ENCODE data around the gene STXBP6.

The STXBP6 gene

DNA sequence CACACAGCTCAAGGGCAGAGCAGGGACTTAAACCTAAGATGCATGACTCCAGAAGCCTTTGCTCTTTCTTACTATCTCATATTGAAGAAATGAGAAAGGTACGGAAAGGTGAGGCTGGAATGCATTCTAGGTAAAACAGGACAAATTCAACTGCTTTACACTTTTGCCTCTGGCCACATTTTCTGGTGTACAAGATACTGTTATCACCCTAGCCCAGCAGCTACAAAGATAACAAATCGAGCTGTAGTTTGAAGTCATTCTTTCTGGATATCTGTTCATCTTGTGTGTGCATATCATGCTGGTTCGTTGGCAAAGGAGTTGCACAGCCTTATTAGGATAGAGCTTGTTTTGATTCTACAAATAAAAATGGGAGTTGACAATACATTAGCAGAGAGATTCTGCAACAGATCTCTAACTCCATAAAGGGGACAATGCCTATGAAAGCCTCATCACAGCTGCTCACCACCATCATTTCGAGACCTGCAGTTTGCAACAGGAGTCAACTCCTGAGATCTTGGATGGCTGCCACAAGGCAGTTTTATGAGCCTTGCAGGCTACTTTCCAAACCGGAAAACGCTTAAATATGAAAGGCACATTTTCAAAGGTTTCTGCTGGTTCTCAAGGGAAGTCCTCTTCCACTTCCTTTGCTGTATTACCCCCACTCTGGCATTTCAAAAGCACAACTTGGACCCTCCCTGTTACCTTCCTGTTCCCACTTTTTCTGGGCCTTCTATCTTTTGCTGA, 64.9 kb downstream of the STXBP6 start:
- no peaks in the 10 kb centered on the region for H3K9me3 ChIP-seq (ENCODE audit: severe bottlenecking)
- no peak for DNase-seq (ENCODE audit: low spot score)
- H3K36me3 ChIP-seq (ENCODE audit: low read depth): no peaks in the 10 kb centered on the region
- ATAC-seq (ENCODE audit: low read depth): no peak
- TF ChIP-seq, protein P1, sequence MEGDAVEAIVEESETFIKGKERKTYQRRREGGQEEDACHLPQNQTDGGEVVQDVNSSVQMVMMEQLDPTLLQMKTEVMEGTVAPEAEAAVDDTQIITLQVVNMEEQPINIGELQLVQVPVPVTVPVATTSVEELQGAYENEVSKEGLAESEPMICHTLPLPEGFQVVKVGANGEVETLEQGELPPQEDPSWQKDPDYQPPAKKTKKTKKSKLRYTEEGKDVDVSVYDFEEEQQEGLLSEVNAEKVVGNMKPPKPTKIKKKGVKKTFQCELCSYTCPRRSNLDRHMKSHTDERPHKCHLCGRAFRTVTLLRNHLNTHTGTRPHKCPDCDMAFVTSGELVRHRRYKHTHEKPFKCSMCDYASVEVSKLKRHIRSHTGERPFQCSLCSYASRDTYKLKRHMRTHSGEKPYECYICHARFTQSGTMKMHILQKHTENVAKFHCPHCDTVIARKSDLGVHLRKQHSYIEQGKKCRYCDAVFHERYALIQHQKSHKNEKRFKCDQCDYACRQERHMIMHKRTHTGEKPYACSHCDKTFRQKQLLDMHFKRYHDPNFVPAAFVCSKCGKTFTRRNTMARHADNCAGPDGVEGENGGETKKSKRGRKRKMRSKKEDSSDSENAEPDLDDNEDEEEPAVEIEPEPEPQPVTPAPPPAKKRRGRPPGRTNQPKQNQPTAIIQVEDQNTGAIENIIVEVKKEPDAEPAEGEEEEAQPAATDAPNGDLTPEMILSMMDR (IDR thresholded peaks at IDR 0.05; ENCODE audit: poor library complexity, severe bottlenecking): no peak
- H3K27ac ChIP-seq (ENCODE audit: poor library complexity, severe bottlenecking): no peak overlapping the region
- H3K4me3 ChIP-seq (ENCODE audit: severe bottlenecking): no peak overlapping the region
- H3K27me3 ChIP-seq (ENCODE audit: insufficient read depth, poor library complexity, severe bottlenecking): peaks cover 17% of the 10 kb centered on the region
- H3K4me1 ChIP-seq (ENCODE audit: insufficient read depth, poor library complexity, severe bottlenecking): no peaks in the 10 kb centered on the region

DNA sequence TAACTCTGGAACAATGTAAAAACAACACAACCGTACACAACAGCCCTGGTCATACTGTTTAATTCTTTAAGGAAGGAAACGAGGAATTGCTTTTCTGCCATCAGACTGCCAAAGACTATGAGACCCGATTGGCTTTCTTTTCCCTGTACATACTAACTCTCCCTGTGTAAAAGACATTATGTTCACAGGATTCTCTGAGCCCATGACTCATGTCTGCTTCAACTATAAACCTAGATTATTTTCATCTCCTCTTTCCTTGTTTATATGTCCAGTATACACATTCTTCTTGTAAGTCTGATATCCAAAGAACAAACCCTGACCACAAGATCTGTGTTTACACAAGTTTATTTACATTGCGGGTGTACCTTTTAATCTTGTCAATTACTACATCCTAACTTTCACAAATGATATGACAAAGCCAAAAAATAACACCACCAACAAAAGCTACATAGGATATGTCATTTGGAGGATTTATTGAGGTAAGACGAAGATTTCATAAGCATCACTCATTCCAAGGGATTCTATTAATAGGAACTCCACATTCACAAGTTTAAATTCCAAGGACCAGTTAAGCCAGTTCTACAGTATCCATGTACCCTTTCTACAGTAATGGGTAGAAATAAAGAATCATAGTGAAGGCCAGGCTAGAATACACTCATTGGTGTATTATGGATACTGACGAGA, 67.3 kb downstream of the STXBP6 start:
- no peaks in the 10 kb centered on the region for H3K4me1 ChIP-seq (ENCODE audit: insufficient read depth, poor library complexity, severe bottlenecking)
- no peak overlapping the region for H3K27ac ChIP-seq (ENCODE audit: poor library complexity, severe bottlenecking)
- no peaks in the 10 kb centered on the region for H3K36me3 ChIP-seq (ENCODE audit: low read depth)
- TF ChIP-seq, protein P1 (IDR thresholded peaks at IDR 0.05; ENCODE audit: poor library complexity, severe bottlenecking): no peak
- H3K9me3 ChIP-seq (ENCODE audit: severe bottlenecking): no peaks in the 10 kb centered on the region
- DNase-seq (ENCODE audit: low spot score): no peak
- ATAC-seq (ENCODE audit: low read depth): peak; percentile 82
- H3K27me3 ChIP-seq (ENCODE audit: insufficient read depth, poor library complexity, severe bottlenecking): peaks cover 31% of the 10 kb centered on the region
- H3K4me3 ChIP-seq (ENCODE audit: severe bottlenecking): no peak overlapping the region

DNA sequence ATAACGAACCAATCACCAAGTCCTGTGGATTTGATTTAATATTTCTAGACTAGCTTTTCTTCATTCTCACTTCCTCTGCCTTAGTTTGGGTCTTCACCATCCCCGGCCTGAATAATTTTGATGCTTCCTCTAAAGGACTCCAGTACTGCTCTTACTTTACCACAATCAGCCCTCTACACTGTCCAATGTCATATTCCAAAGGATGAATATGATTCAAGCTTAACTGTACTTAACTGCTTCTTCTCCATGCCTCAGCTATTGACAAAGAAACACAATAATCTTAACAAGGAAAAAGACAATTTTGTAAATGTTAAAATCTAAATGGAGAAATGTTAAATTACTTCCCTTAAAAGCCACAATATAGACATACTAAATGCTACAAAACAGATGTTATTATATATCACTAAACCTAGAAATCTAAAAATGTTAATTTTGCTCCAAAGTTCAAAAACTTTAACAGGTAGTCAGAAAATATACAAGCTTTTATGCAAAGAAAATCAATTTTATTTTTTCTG, 70.2 kb downstream of the STXBP6 start:
- ATAC-seq (ENCODE audit: low read depth): no peak
- Histone ChIP-seq H3K36me3 (ENCODE audit: low read depth) (no peaks in the 10 kb centered on the region), H3K4me1 (ENCODE audit: insufficient read depth, poor library complexity, severe bottlenecking) (no peaks in the 10 kb centered on the region), H3K27me3 (ENCODE audit: insufficient read depth, poor library complexity, severe bottlenecking) (peaks cover 40% of the 10 kb centered on the region), H3K27ac (ENCODE audit: poor library complexity, severe bottlenecking) (no peak overlapping the region), H3K9me3 (ENCODE audit: severe bottlenecking) (no peaks in the 10 kb centered on the region), H3K4me3 (ENCODE audit: severe bottlenecking) (no peak overlapping the region)
- DNase-seq (ENCODE audit: low spot score): no peak
- TF ChIP-seq, protein P1 (IDR thresholded peaks at IDR 0.05; ENCODE audit: poor library complexity, severe bottlenecking): no peak

DNA sequence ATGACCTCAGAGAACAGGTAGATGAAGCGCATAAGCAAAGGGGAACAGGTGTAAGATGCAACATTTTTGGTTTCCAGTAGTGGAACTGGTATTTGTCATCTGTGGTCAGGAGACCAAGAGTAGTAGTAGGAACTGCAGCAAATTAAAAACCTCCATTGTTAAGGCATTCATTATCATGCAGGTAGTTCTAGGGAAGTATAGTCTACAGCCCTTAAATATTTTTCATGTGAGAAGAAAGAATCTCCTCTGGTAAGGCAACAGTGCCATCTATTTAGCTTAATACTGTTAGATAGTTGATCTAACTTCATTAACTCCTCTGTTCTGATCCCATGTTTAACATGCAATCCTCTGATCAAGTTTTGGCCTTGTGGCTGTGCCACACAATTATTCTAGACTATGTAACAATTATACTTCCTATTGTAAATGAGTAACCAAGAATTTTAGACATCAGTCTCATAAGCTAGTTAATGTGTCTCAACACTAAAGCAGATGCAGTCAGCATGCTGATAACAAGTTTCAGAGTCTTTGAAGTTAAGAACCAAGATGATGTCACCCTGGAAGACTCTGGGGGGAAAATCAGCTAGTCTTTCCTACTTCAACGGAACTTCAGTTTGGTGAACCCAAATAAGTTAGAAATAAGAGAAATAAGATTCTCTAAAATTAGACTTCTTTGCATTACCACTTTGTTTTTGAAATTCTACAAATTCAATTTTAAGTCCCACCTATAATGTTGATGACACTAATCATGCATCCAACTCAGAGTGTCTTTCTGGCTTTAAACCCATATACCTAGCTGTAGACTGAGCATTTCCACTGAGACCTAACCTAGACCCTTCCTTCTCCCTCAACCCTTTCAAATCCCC, 70.9 kb downstream of the STXBP6 start:
- H3K27me3 ChIP-seq (ENCODE audit: insufficient read depth, poor library complexity, severe bottlenecking): peaks cover 40% of the 10 kb centered on the region
- no peak overlapping the region for H3K27ac ChIP-seq (ENCODE audit: poor library complexity, severe bottlenecking)
- H3K9me3 ChIP-seq (ENCODE audit: severe bottlenecking): no peaks in the 10 kb centered on the region
- no peak overlapping the region for H3K4me3 ChIP-seq (ENCODE audit: severe bottlenecking)
- TF ChIP-seq, protein P1 (IDR thresholded peaks at IDR 0.05; ENCODE audit: poor library complexity, severe bottlenecking): no peak
- DNase-seq (ENCODE audit: low spot score) (no peak), ATAC-seq (ENCODE audit: low read depth) (no peak)
- no peaks in the 10 kb centered on the region for H3K4me1 ChIP-seq (ENCODE audit: insufficient read depth, poor library complexity, severe bottlenecking)
- no peaks in the 10 kb centered on the region for H3K36me3 ChIP-seq (ENCODE audit: low read depth)
